ENCODE data around the gene PID1. TPM values are rescaled to one million over a fixed set of nuclear protein-coding genes. Genes with fewer than 3 reads are reported as not detected.

The PID1 gene
- total and polyA plus RNA-seq, 4 donors: 13.3 to 52.0 (median 45.7) TPM

- 76% methylated on average over 4 of the region's 4 CpGs for WGBS
- Histone ChIP-seq H3K27ac (ENCODE audit: low read depth in 1 of 2, low read length in 2 of 2) (peak overlapping the region in 1 of 2 donors; percentile 36), H3K9me3 (ENCODE audit: control insufficient read depth in 4 of 4, low read length in 3 of 4) (no peaks in the 10 kb centered on the region), H3K27me3 (ENCODE audit: control insufficient read depth in 4 of 4, insufficient read depth in 4 of 4, low read length in 3 of 4) (no peaks in the 10 kb centered on the region), H3K36me3 (ENCODE audit: control insufficient read depth in 4 of 4, insufficient read depth in 3 of 4, low read depth in 1 of 4, low read length in 3 of 4) (peaks cover 0 to 3% (median 0%) of the 10 kb centered on the region in 4 donors), H3K4me3 (ENCODE audit: low read depth in 1 of 3, low read length in 3 of 3) (no peak overlapping the region), H3K9ac (ENCODE audit: low read depth in 1 of 2, low read length in 2 of 2) (no peak overlapping the region), H3K4me1 (ENCODE audit: control insufficient read depth in 4 of 4, insufficient read depth in 4 of 4, low read length in 3 of 4) (peaks cover 0 to 19% (median 12%) of the 10 kb centered on the region in 4 donors)
- DNase-seq (ENCODE audit: low spot score): no peak
- TF ChIP-seq CTCF (IDR thresholded peaks at IDR 0.05; ENCODE audit: low read depth, low read length, missing input control) (no peak), ZBTB33 (IDR thresholded peaks at IDR 0.05) (no peak), RXRA (IDR thresholded peaks at IDR 0.05) (peak; percentile 19 to 52), NR2F2 (IDR thresholded peaks at IDR 0.05) (no peak), FOXA2 (IDR thresholded peaks at IDR 0.05) (no peak), ATF3 (IDR thresholded peaks at IDR 0.05) (peak; percentile 80), FOXA1 (IDR thresholded peaks at IDR 0.05) (no peak), SP1 (IDR thresholded peaks at IDR 0.05) (peak; percentile 39), RAD21 (IDR thresholded peaks at IDR 0.05) (peak in 1 of 2 donors; percentile 35), YY1 (IDR thresholded peaks at IDR 0.05) (no peak), TAF1 (conservative IDR thresholded peaks at IDR 0.05) (no peak), JUND (IDR thresholded peaks at IDR 0.05) (peak; percentile 26 to 62), HNF4A (conservative IDR thresholded peaks at IDR 0.05) (peak; percentile 29 to 47), GABPA (IDR thresholded peaks at IDR 0.05 in 1 of 2, conservative IDR thresholded peaks at IDR 0.05 in 1 of 2) (no peak), HNF4G (IDR thresholded peaks at IDR 0.05) (no peak), REST (IDR thresholded peaks at IDR 0.05) (no peak), MAX (IDR thresholded peaks at IDR 0.05) (peak; percentile 1)
Observed at GRCh38 chr2:229057976-229058553, 213.0 kb downstream of the PID1 start.
